HepG2 (cell line): ENCODE results near the gene ALOX15. TPM values are rescaled to one million over a fixed set of nuclear protein-coding genes. Genes with fewer than 3 reads are reported as not detected.

Source experiments
- ATAC-seq: fragments of 200-7000 bp; cut with Tn5 transposase; 3 replicates; pipeline ENCODE4 v1.9.1; 2020; ENCODE audit warnings: mild to moderate bottlenecking, moderate library complexity
- BruUV-seq: library from RNA; stranded (reverse); fragments of 400-500 nt; replicated peaks from 2 replicates; lab custom pipeline; 2021; lab: Mats Ljungman, UMichigan
- CTCF ChIA-PET: fragments of 300-600 bp; formaldehyde crosslinking; extraction: SDS; loops from one replicate; lab custom pipeline; 2021; ENCODE audit warnings: low total read pairs, inconsistent platforms, low intra/inter-chr PET ratio; lab: Yijun Ruan, JAX
- POLR2A ChIA-PET: fragments of 350-600 bp; sonication (Branson Sonifier 250); formaldehyde crosslinking; loops from one replicate; lab custom pipeline; 2020; ENCODE audit warnings: antibody characterized with exemption, inconsistent platforms; lab: Yijun Ruan, JAX
- DNase-seq: peaks from one replicate; pipeline ENCODE4 v3.0.0-alpha.2; 2015; ENCODE audit warnings: low spot score
- FAIRE-seq: peaks from 3 replicates; lab custom pipeline; 2011; peaks lifted over from hg19 to GRCh38; lab: Jason Lieb, UNC
- H2AFZ ChIP-seq: one replicate; pipeline ENCODE4 v1.6.1; 2011; ENCODE audit warnings: low read length, inconsistent platforms
- H3K27ac ChIP-seq: fragments of 300-600 bp; 3 replicates; pipeline ENCODE4 v1.8.0; 2011; ENCODE audit warnings: mixed run types, mild to moderate bottlenecking, mixed read lengths, low read length, inconsistent platforms; ENCODE audit not compliant: insufficient read depth; ENCODE audit errors: extremely low read length
- H3K27me3 ChIP-seq, 2 experiments: fragments of 200-600 bp in 1 of 2; 2 replicates in 1 of 2; 3 replicates in 1 of 2; pipeline versions ENCODE4 v1.6.0 to v1.8.0; 2011; ENCODE audit warnings: low read length in 2 of 2, mild to moderate bottlenecking in 2 of 2, moderate library complexity in 2 of 2, inconsistent platforms in 1 of 2; ENCODE audit not compliant: insufficient read depth in 2 of 2, control insufficient read depth in 1 of 2
- H3K36me3 ChIP-seq, 2 experiments: fragments of 200-600 bp in 1 of 2; replicated peaks in 1 of 2; 2 replicates in 1 of 2; 3 replicates in 1 of 2; pipeline versions ENCODE4 v1.5.1 to v1.8.0; 2011; ENCODE audit warnings: low read length in 2 of 2, inconsistent platforms in 1 of 2; ENCODE audit not compliant: insufficient read depth in 2 of 2, control insufficient read depth in 1 of 2
- H3K4me1 ChIP-seq: 2 replicates; pipeline ENCODE4 v1.5.1; 2012; ENCODE audit warnings: low read length, inconsistent platforms; ENCODE audit not compliant: insufficient read depth
- H3K4me2 ChIP-seq: 2 replicates; pipeline ENCODE4 v1.6.0; 2011; ENCODE audit warnings: low read depth, low read length, inconsistent platforms
- H3K4me3 ChIP-seq, 3 experiments: fragments of 200-600 bp in 1 of 3; sonication (generic), shearing (Covaris generic) in 1 of 3; replicated peaks in 1 of 3; 2 replicates each; pipeline ENCODE4 v1.5.1; 2011 to 2016; ENCODE audit warnings: low read length in 3 of 3, inconsistent platforms in 2 of 3, low read depth in 2 of 3, mild to moderate bottlenecking in 2 of 3, control low read depth in 1 of 3, mixed read lengths in 1 of 3; ENCODE audit not compliant: insufficient read depth in 1 of 3
- H3K79me2 ChIP-seq: one replicate; pipeline ENCODE4 v1.6.1; 2011; ENCODE audit warnings: low read length, inconsistent platforms; ENCODE audit not compliant: insufficient read depth
- H3K9ac ChIP-seq: 2 replicates; pipeline ENCODE4 v1.6.0; 2011; ENCODE audit warnings: mild to moderate bottlenecking, low read depth, low read length, inconsistent platforms; ENCODE audit not compliant: insufficient read depth
- H3K9me3 ChIP-seq: 2 replicates; pipeline ENCODE4 v1.5.1; 2012; ENCODE audit warnings: mild to moderate bottlenecking, low read length
- H4K20me1 ChIP-seq: 2 replicates; pipeline ENCODE4 v1.6.0; 2011; ENCODE audit warnings: inconsistent platforms, mild to moderate bottlenecking, low read length, moderate library complexity; ENCODE audit not compliant: insufficient read depth
- ARID2 ChIP-seq: sonication (generic); formaldehyde crosslinking; IDR thresholded peaks from 2 replicates; pipeline ENCODE4 v1.8.1; 2022; ENCODE audit warnings: mild to moderate bottlenecking, missing genetic modification reagents, borderline replicate concordance
- KLF16 ChIP-seq, 2 experiments: sonication (generic) in 1 of 2; formaldehyde crosslinking in 1 of 2; IDR thresholded peaks; 2 replicates each; pipeline versions ENCODE4 v1.6.1 to v1.8.0; 2016 to 2023; ENCODE audit warnings: missing genetic modification reagents in 2 of 2, missing compliant biosample characterization in 1 of 2
- PPARG ChIP-seq: conservative IDR thresholded peaks from 2 replicates; pipeline ENCODE4 v1.6.1; 2016; ENCODE audit warnings: missing biosample characterization, missing genetic modification reagents
- RBM39 ChIP-seq: fragments of 200-400 bp; formaldehyde crosslinking; IDR thresholded peaks from one replicate; pipeline ENCODE4 v1.6.1; 2018; ENCODE audit warnings: antibody characterized with exemption, mild to moderate bottlenecking, low read depth, low read length; ENCODE audit not compliant: poor library complexity, severe bottlenecking
- REPIN1 ChIP-seq: sonication (generic); formaldehyde crosslinking; IDR thresholded peaks from 2 replicates; pipeline ENCODE4 v1.8.0; 2022; ENCODE audit warnings: missing genetic modification reagents, low read depth, mild to moderate bottlenecking, borderline replicate concordance
- SRY ChIP-seq: sonication (generic); formaldehyde crosslinking; IDR thresholded peaks from 2 replicates; pipeline ENCODE4 v1.8.0; 2022; ENCODE audit warnings: mild to moderate bottlenecking, missing genetic modification reagents
- YY1 ChIP-seq: IDR thresholded peaks from 2 replicates; pipeline ENCODE4 v1.6.1; 2011; ENCODE audit warnings: low read length, low read depth, moderate library complexity, mild to moderate bottlenecking; ENCODE audit not compliant: insufficient read depth, insufficient replicate concordance
- ZBTB3 ChIP-seq: sonication (generic); formaldehyde crosslinking; IDR thresholded peaks from 2 replicates; pipeline ENCODE4 v1.4.0; 2020; ENCODE audit warnings: low read depth, mild to moderate bottlenecking, moderate library complexity, missing genetic modification reagents, borderline replicate concordance
- ZFP62 ChIP-seq: sonication (generic); formaldehyde crosslinking; IDR thresholded peaks from 2 replicates; pipeline ENCODE4 v1.4.0; 2020; ENCODE audit warnings: missing genetic modification reagents
- ZNF20 ChIP-seq: sonication (generic); formaldehyde crosslinking; IDR thresholded peaks from 2 replicates; pipeline ENCODE4 v1.4.0; 2020; ENCODE audit warnings: mild to moderate bottlenecking, moderate library complexity, missing genetic modification reagents
- ZNF232 ChIP-seq: sonication (generic); formaldehyde crosslinking; IDR thresholded peaks from 2 replicates; pipeline ENCODE4 v1.4.0; 2020; ENCODE audit warnings: missing genetic modification reagents, borderline replicate concordance
- ZNF552 ChIP-seq: sonication (generic); formaldehyde crosslinking; IDR thresholded peaks from 2 replicates; pipeline ENCODE4 v1.9.0; 2022; ENCODE audit warnings: missing genetic modification reagents, mild to moderate bottlenecking, borderline replicate concordance
- ZSCAN12 ChIP-seq: sonication (generic); formaldehyde crosslinking; IDR thresholded peaks from 2 replicates; pipeline ENCODE4 v1.9.0; 2021; ENCODE audit warnings: mild to moderate bottlenecking, missing genetic modification reagents
- WGBS: methylation state at CpG from one replicate; pipeline ENCODE4 v1.1.6; 2017; ENCODE audit warnings: low lambda C conversion rate; 5-methylcytosine and 5-hydroxymethylcytosine counted together
- in situ Hi-C: cut with HindIII; loops from 2 replicates; pipeline ENCODE4 v1.10.0; 2017; ENCODE audit warnings: low pct_unique_long_range_greater_than_20kb; ENCODE audit not compliant: extremely low pct_ligation_motif_present
- intact Hi-C: fragments of 100-400 bp; cut with micrococcal nuclease; formaldehyde crosslinking; loops from one replicate; pipeline ENCODE4 v1.10.0; 2022; ENCODE audit not compliant: unreplicated experiment
- polyA plus RNA-seq, 8 experiments: library from polyadenylated mRNA; depleted of rRNA in 3 of 8; stranded (reverse) in 7 of 8; unstranded in 1 of 8; fragments of >200 nt; fragmentation: Illumina TruSeq in 4 of 8; extraction: Trizol in 4 of 8; gene quantifications; 2 replicates each; pipeline versions ENCODE4 v1.2.1 to v1.2.3, GENCODE V29; 2011 to 2016; ENCODE audit warnings: low read depth in 4 of 8, missing spikeins in 1 of 8, mixed read lengths in 1 of 8; ENCODE audit not compliant: insufficient read depth in 1 of 8
- total RNA-seq, 5 experiments: library from RNA; depleted of rRNA; stranded (reverse); fragments of >200 nt; fragmentation: Illumina TruSeq; extraction: Trizol; gene quantifications; 2 replicates each; pipeline ENCODE4 v1.2.3, GENCODE V29; 2016; ENCODE audit warnings: low read depth in 1 of 5

Gene ALOX15
- total and polyA plus RNA-seq, 2 of the 13 experiments (the other 11 are each of a cell fraction or from before 2014, with no cell fraction given): 0.04 TPM; not detected in 1

DNA sequence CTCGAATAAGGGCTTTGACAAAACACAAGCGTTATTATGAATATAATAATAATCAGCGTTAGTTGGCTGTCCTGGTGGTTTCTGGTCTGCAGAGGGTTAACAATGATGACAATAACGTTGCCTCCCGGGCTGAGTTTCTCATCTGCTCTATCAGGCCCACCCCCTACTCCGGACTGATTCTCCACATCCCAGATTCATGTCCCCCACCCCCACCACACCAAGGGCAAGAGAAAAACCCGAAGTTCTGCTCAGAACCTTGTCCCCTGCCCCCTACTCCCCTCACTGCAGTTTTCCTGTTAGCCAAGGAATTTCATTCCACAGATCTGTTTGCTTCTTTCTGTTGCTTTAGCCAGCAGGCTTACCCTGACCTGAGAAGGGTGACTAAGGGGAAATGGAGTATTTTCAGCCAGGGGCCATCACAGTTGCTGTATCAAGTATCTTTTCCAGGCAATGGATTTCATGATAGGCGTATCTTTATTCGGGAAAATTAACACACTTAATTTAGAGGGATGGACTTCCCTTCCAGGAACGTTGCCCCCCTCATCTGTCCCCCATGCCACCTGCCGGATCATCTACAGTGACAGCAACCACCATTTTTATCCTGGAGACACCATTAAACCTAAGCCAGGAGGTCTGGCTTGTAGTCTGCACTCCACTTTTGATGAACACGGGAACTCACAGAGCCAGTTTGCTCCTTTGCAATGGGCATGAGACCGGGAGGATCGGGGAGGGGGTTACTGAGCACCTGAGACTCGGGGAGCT is 23.7 kb downstream of the ALOX15 start (continued):
- no peak for TF ChIP-seq ZNF20 (CRISPR knock-in tag)
- no peak for TF ChIP-seq YY1

DNA sequence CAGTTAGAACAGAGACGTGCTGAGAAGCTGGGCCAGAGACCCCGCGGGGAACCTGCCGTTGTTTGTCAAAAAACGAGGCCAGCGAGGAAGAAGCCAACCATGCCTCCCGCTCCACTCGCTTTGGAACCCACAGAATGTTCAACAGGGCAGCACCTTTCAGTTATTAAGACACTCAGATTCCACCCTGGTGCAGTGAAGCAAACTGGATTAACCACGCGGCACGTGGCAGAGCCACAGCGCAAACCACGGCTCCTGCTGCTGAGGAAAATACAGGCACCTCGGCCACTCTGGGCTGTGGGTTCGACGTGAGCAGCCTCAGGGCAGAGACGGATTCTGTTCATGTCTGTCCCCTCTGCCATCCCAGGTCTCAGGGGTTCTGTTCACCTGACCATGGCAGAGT is 24.4 kb downstream of the ALOX15 start:
- ATAC-seq (no peak), FAIRE-seq (no peak), DNase-seq (no peak)
- H3K79me2 ChIP-seq: no peaks in the 10 kb centered on the region
- WGBS: 94% methylated on average over 14 of the region's 17 CpGs
- no peak overlapping the region for H3K4me3 ChIP-seq
- CTCF ChIA-PET: no interaction called here
- no peak overlapping the region for H3K27ac ChIP-seq
- no peak overlapping the region for H3K9ac ChIP-seq
- no peaks in the 10 kb centered on the region; a peak in 1 of 5 replicates for H3K27me3 ChIP-seq
- TF ChIP-seq ZNF232 (CRISPR knock-in tag) (no peak), ARID2 (no peak), ZBTB3 (no peak), REPIN1 (no peak), PPARG (CRISPR knock-in tag) (no peak), RBM39 (no peak), KLF16 (CRISPR knock-in tag; IDR thresholded peaks at IDR 0.05) (no peak), ZNF552 (CRISPR knock-in tag) (no peak), SRY (CRISPR knock-in tag) (no peak), ZSCAN12 (no peak), ZFP62 (CRISPR knock-in tag) (no peak)
- TF ChIP-seq, all 625 proteins: peak for 0
- POLR2A ChIA-PET: no interaction called here
- Histone ChIP-seq H3K4me1 (peaks cover 9% of the 10 kb centered on the region), H3K4me2 (no peak overlapping the region), H2AFZ (no peak overlapping the region), H3K36me3 (no peaks in the 10 kb centered on the region), H4K20me1 (no peaks in the 10 kb centered on the region), H3K9me3 (no peaks in the 10 kb centered on the region)
- in situ Hi-C loops (no loop called here), intact Hi-C loops (no loop called here)
- BruUV-seq: no TSS peak
